Breast epithelium (tissue), 4 donors: ENCODE data around the gene BNIP3. TPM values are rescaled to one million over a fixed set of nuclear protein-coding genes. Genes with fewer than 3 reads are reported as not detected.
"Not testable (repeated sequence)": the region's sequence is repeated elsewhere in the genome, so short reads cannot be mapped to it uniquely, and the experiment has no call there.

Experiments used
- DNase-seq, 2 donors: peaks; one replicate each; pipeline ENCODE4 v3.0.0-alpha.2; 2019; ENCODE audit warnings: low spot score in 2 of 2
- H3K27ac ChIP-seq, 2 donors: fragments of 200-600 bp; sonication (generic) in 1 of 2; one replicate each; pipeline ENCODE4 v1.5.1; 2016 to 2019; ENCODE audit warnings: mild to moderate bottlenecking in 1 of 2
- H3K27me3 ChIP-seq, 2 donors: fragments of 200-600 bp; sonication (generic) in 1 of 2; one replicate each; pipeline versions ENCODE4 v1.5.1 to v1.6.0; 2017 to 2019; ENCODE audit warnings: control low read depth in 1 of 2, mild to moderate bottlenecking in 1 of 2
- H3K36me3 ChIP-seq: fragments of 200-600 bp; one replicate; pipeline ENCODE4 v1.5.1; 2019
- H3K4me1 ChIP-seq, 2 donors: fragments of 200-600 bp; sonication (generic); one replicate each; pipeline ENCODE4 v1.5.1; 2016 to 2019; ENCODE audit warnings: control low read depth in 1 of 2
- H3K4me3 ChIP-seq, 3 donors: fragments of 200-600 bp; sonication (generic); 1 replicate in 2 of 3; 2 replicates in 1 of 3; pipeline ENCODE4 v1.5.1; 2016 to 2019; ENCODE audit warnings: mild to moderate bottlenecking in 3 of 3, moderate library complexity in 2 of 3
- H3K9me3 ChIP-seq, 2 donors: fragments of 200-600 bp; sonication (generic) in 1 of 2; one replicate each; pipeline ENCODE4 v1.5.1; 2016 to 2019; ENCODE audit warnings: control low read depth in 1 of 2
- CTCF ChIP-seq, 3 donors: fragments of 450-650 bp; IDR thresholded peaks; one replicate each; pipeline ENCODE4 v1.5.1; 2016 to 2017; ENCODE audit warnings: antibody characterized with exemption in 3 of 3, mild to moderate bottlenecking in 3 of 3, moderate library complexity in 3 of 3
- POLR2A ChIP-seq: fragments of 450-650 bp; IDR thresholded peaks from one replicate; pipeline ENCODE4 v1.6.1; 2016; ENCODE audit warnings: antibody characterized with exemption, mild to moderate bottlenecking, moderate library complexity
- POLR2AphosphoS5 ChIP-seq, 3 donors: sonication (generic); formaldehyde crosslinking; IDR thresholded peaks; one replicate each; pipeline ENCODE4 v1.6.1; 2017; ENCODE audit warnings: antibody characterized with exemption in 3 of 3
- intact Hi-C: fragments of 100-400 bp; cut with DNase I; formaldehyde crosslinking; loops from one replicate; pipeline ENCODE4 v1.15.1; 2023; ENCODE audit warnings: low total_unique reads
- total RNA-seq, 3 donors: library from RNA; depleted of rRNA; stranded (reverse); fragments of >200 nt; gene quantifications; one replicate each; pipeline ENCODE4 v1.1.0, GENCODE V29; 2016

The BNIP3 gene
- total RNA-seq, 3 donors from 2014 or later: 81.9 to 235 (median 107) TPM

GRCh38 chr10:131993275-131993674 is 11.6 kb upstream of the BNIP3 start:
- TF ChIP-seq POLR2AphosphoS5 (IDR thresholded peaks at IDR 0.05) (no peak), POLR2A (no peak)
- no peak for DNase-seq
- intact Hi-C loops: no loop called here
- Histone ChIP-seq H3K27ac (no peak overlapping the region), H3K27me3 (no peaks in the 10 kb centered on the region), H3K36me3 (no peaks in the 10 kb centered on the region), H3K9me3 (no peaks in the 10 kb centered on the region), H3K4me3 (no peak overlapping the region), H3K4me1 (peaks cover 3 to 9% of the 10 kb centered on the region in 2 donors)

GRCh38 chr10:131991726-131992125 is 10.0 kb upstream of the BNIP3 start:
- Histone ChIP-seq H3K4me3 (no peak overlapping the region), H3K36me3 (no peaks in the 10 kb centered on the region), H3K4me1 (no peaks in the 10 kb centered on the region), H3K27me3 (no peaks in the 10 kb centered on the region), H3K9me3 (no peaks in the 10 kb centered on the region), H3K27ac (no peak overlapping the region)
- TF ChIP-seq CTCF (IDR thresholded peaks at IDR 0.05): no peak
- TF ChIP-seq POLR2A: no peak
- no peak for TF ChIP-seq POLR2AphosphoS5 (IDR thresholded peaks at IDR 0.05)
- no peak for DNase-seq
- intact Hi-C loops: no loop called here

- DNase-seq, H3K9me3 ChIP-seq, H3K4me3 ChIP-seq, intact Hi-C loops, H3K36me3 ChIP-seq, H3K27me3 ChIP-seq, H3K4me1 ChIP-seq, H3K27ac ChIP-seq: not testable (repeated sequence)
These were observed 6.1 kb upstream of the BNIP3 start for GRCh38 chr10:131987786-131988185.

GRCh38 chr10:131987301-131987700 is 5.6 kb upstream of the BNIP3 start:
- intact Hi-C loops: not testable (repeated sequence)

GRCh38 chr10:131986851-131987250 is 5.1 kb upstream of the BNIP3 start:
- H3K36me3 ChIP-seq, H3K4me3 ChIP-seq, intact Hi-C loops, H3K27ac ChIP-seq, H3K4me1 ChIP-seq, H3K27me3 ChIP-seq, H3K9me3 ChIP-seq, DNase-seq: not testable (repeated sequence)

More at GRCh38 chr10:131987301-131987700, 5.6 kb upstream of the BNIP3 start:
- DNase-seq, H3K36me3 ChIP-seq, H3K27ac ChIP-seq, H3K9me3 ChIP-seq, H3K4me1 ChIP-seq, H3K4me3 ChIP-seq, H3K27me3 ChIP-seq: not testable (repeated sequence)

DNA sequence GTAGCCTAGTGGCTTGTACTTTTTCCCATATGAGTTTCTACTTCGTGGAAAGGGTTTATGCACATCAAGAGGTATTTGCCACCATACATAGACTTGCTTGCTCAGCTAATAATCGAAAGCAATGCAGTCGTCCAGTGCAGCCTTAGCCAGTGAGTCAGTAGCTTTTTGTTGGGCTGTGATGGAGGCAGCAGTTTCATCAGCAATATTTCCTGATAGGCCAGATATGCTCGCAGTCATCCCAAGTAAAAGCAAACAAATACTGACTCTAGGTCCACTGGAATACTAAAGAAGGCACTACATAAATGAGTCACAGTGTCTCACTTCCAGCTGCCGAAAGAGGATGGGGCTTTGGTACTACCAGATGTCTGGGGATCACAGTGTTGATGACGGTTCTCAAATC is 2.1 kb upstream of the BNIP3 start:
- Histone ChIP-seq H3K9me3 (no peaks in the 10 kb centered on the region), H3K27ac (no peak overlapping the region), H3K36me3 (no peaks in the 10 kb centered on the region), H3K27me3 (no peaks in the 10 kb centered on the region), H3K4me3 (no peak overlapping the region), H3K4me1 (peaks cover 0 to 5% of the 10 kb centered on the region in 2 donors)
- DNase-seq: peak in 1 of 2 donors; percentile 9
- TF ChIP-seq POLR2A (no peak), CTCF (IDR thresholded peaks at IDR 0.05) (no peak), POLR2AphosphoS5 (IDR thresholded peaks at IDR 0.05) (no peak)
- intact Hi-C loops: no loop called here

GRCh38 chr10:131982796-131983195 is 1.1 kb upstream of the BNIP3 start:
- Histone ChIP-seq H3K4me3 (peak overlapping the region; percentile 64 to 97 (median 94)), H3K27ac (peak overlapping the region; percentile 64 to 84), H3K36me3 (no peaks in the 10 kb centered on the region), H3K27me3 (no peaks in the 10 kb centered on the region), H3K4me1 (peaks cover 0 to 5% of the 10 kb centered on the region in 2 donors), H3K9me3 (no peaks in the 10 kb centered on the region)
- TF ChIP-seq POLR2A: no peak
- TF ChIP-seq CTCF (IDR thresholded peaks at IDR 0.05): no peak
- no peak for TF ChIP-seq POLR2AphosphoS5 (IDR thresholded peaks at IDR 0.05)
- DNase-seq: peak in 1 of 2 donors; percentile 51
- intact Hi-C loops: no loop called here
